Endothelial cell of umbilical vein (primary cell): ENCODE measurements around the gene NFKB1. TPM values are rescaled to one million over a fixed set of nuclear protein-coding genes. Genes with fewer than 3 reads are reported as not detected.

Source experiments
- BruUV-seq: library from RNA; stranded (reverse); fragments of 400-500 nt; replicated peaks from 2 replicates; lab custom pipeline; 2021; lab: Mats Ljungman, UMichigan
- CTCF ChIA-PET: fragments of 300-600, 350-600 bp; sonication (Branson Sonifier 250); formaldehyde crosslinking; loops from one replicate; lab custom pipeline; 2021; ENCODE audit warnings: antibody characterized with exemption, inconsistent platforms; lab: Charles Lee
- POLR2A ChIA-PET: fragments of 300-600, 350-600 bp; sonication (Branson Sonifier 250); formaldehyde crosslinking; loops from one replicate; lab custom pipeline; 2021; ENCODE audit warnings: antibody characterized with exemption, inconsistent platforms; lab: Charles Lee
- DNase-seq: peaks from one replicate; pipeline ENCODE4 v3.0.0-alpha.2; 2011; ENCODE audit warnings: low read depth, low spot score
- FAIRE-seq: peaks from 2 replicates; lab custom pipeline; 2011; peaks lifted over from hg19 to GRCh38; lab: Jason Lieb, UNC
- H2AFZ ChIP-seq: 2 replicates; pipeline ENCODE4 v1.6.0; 2012; ENCODE audit warnings: low read depth, low read length, control low read depth, inconsistent platforms
- H3K27ac ChIP-seq: 2 replicates; pipeline ENCODE4 v1.5.1; 2011; ENCODE audit warnings: low read depth, mild to moderate bottlenecking, control low read depth, low read length, moderate library complexity; ENCODE audit not compliant: insufficient read depth
- H3K27me3 ChIP-seq, 2 experiments: 2 replicates each; pipeline versions ENCODE4 v1.6.0 to v1.6.1; 2011; ENCODE audit warnings: low read length in 2 of 2, mixed read lengths in 1 of 2; ENCODE audit not compliant: control insufficient read depth in 2 of 2, insufficient read depth in 2 of 2
- H3K36me3 ChIP-seq, 2 experiments: 2 replicates in 1 of 2; 3 replicates in 1 of 2; pipeline ENCODE4 v1.5.1; 2011; ENCODE audit warnings: low read length in 2 of 2, mild to moderate bottlenecking in 1 of 2, moderate library complexity in 1 of 2; ENCODE audit not compliant: control insufficient read depth in 2 of 2, insufficient read depth in 2 of 2; ENCODE audit errors: extremely low read depth in 1 of 2
- H3K4me1 ChIP-seq: 3 replicates; pipeline ENCODE4 v1.5.1; 2011; ENCODE audit warnings: mild to moderate bottlenecking, low read length; ENCODE audit not compliant: control insufficient read depth, insufficient read depth; ENCODE audit errors: extremely low read depth
- H3K4me2 ChIP-seq: 2 replicates; pipeline ENCODE4 v1.6.1; 2011; ENCODE audit warnings: low read length, control low read depth, mixed read lengths; ENCODE audit not compliant: insufficient read depth
- H3K4me3 ChIP-seq, 3 experiments: fragments of 200-600 bp in 1 of 3; sonication (generic), shearing (Covaris generic) in 1 of 3; replicated peaks in 1 of 3; 2 replicates each; pipeline ENCODE4 v1.5.1; 2011 to 2016; ENCODE audit warnings: control low read depth in 3 of 3, low read length in 3 of 3, mild to moderate bottlenecking in 2 of 3, inconsistent platforms in 1 of 3, low read depth in 1 of 3, moderate library complexity in 1 of 3; ENCODE audit not compliant: insufficient read depth in 1 of 3
- H3K79me2 ChIP-seq: 2 replicates; pipeline ENCODE4 v1.6.0; 2012; ENCODE audit warnings: low read length, inconsistent platforms; ENCODE audit not compliant: control insufficient read depth, insufficient read depth
- H3K9ac ChIP-seq: replicated peaks from 2 replicates; pipeline ENCODE3; 2011; ENCODE audit warnings: low read length, control low read depth; ENCODE audit not compliant: insufficient read depth; ENCODE audit errors: extremely low read depth
- H3K9me1 ChIP-seq: replicated peaks from 3 replicates; pipeline ENCODE4 v1.6.0; 2011; ENCODE audit warnings: mild to moderate bottlenecking, low read length; ENCODE audit not compliant: control insufficient read depth, insufficient read depth; ENCODE audit errors: extremely low read depth
- H3K9me3 ChIP-seq: replicated peaks from 2 replicates; pipeline ENCODE4 v1.5.1; 2012; ENCODE audit warnings: low read length, inconsistent platforms; ENCODE audit not compliant: control insufficient read depth, insufficient read depth
- H4K20me1 ChIP-seq: replicated peaks from 2 replicates; pipeline ENCODE3; 2011; ENCODE audit warnings: mild to moderate bottlenecking, low read length; ENCODE audit not compliant: control insufficient read depth, insufficient read depth; ENCODE audit errors: extremely low read depth
- CTCF ChIP-seq, 2 donors: IDR thresholded peaks; 1 replicate in 1 of 2; 2 replicates in 1 of 2; pipeline ENCODE4 v1.5.1; 2011; ENCODE audit warnings: low read length in 2 of 2, mild to moderate bottlenecking in 2 of 2, moderate library complexity in 2 of 2, control low read depth in 1 of 2, inconsistent platforms in 1 of 2, low read depth in 1 of 2; ENCODE audit not compliant: insufficient read depth in 1 of 2; ENCODE audit errors: extremely low read depth in 1 of 2
- EZH2 ChIP-seq: IDR thresholded peaks from 2 replicates; pipeline ENCODE4 v1.6.1; 2012; ENCODE audit warnings: borderline replicate concordance, low read depth, mild to moderate bottlenecking, moderate library complexity, low read length, inconsistent platforms; ENCODE audit not compliant: severe bottlenecking
- FOS ChIP-seq: IDR thresholded peaks from 2 replicates; pipeline ENCODE4 v1.6.1; 2011; ENCODE audit warnings: mild to moderate bottlenecking, low read length, moderate library complexity, borderline replicate concordance; ENCODE audit not compliant: insufficient read depth
- GATA2 ChIP-seq: IDR thresholded peaks from 2 replicates; pipeline ENCODE4 v1.7.0; 2011; ENCODE audit warnings: low read depth, mild to moderate bottlenecking, moderate library complexity, mixed read lengths, low read length; ENCODE audit not compliant: insufficient read length, insufficient read depth
- JUN ChIP-seq: IDR thresholded peaks from 2 replicates; pipeline ENCODE4 v1.6.1; 2011; ENCODE audit warnings: borderline replicate concordance, low read depth; ENCODE audit not compliant: insufficient read length, insufficient read depth
- MAX ChIP-seq: IDR thresholded peaks from 2 replicates; pipeline ENCODE4 v1.6.1; 2011; ENCODE audit not compliant: insufficient read depth, insufficient read length
- MYC ChIP-seq: IDR thresholded peaks from one replicate; pipeline ENCODE4 v1.6.1; 2011; ENCODE audit warnings: mild to moderate bottlenecking, low read depth, low read length
- POLR2A ChIP-seq: IDR thresholded peaks from 2 replicates; pipeline ENCODE4 v1.6.1; 2012; ENCODE audit warnings: low read depth, mild to moderate bottlenecking, control low read depth, low read length
- dilution Hi-C: fragments of 300-500 bp; cut with MboI; formaldehyde crosslinking; loops from one replicate; pipeline ENCODE4 v1.15.0; 2019; ENCODE audit warnings: low sequenced_read_pairs; ENCODE audit not compliant: extremely low pct_ligation_motif_present
- intact Hi-C: fragments of 100-400 bp; cut with micrococcal nuclease; formaldehyde crosslinking; loops from one replicate; pipeline ENCODE4 v1.10.0; 2022
- polyA plus RNA-seq, 4 experiments: library from polyadenylated mRNA; depleted of rRNA in 3 of 4; stranded (reverse) in 3 of 4; unstranded in 1 of 4; fragments of >200 nt; gene quantifications; 2 replicates each; pipeline versions ENCODE4 v1.2.1 to v1.2.3, GENCODE V29; 2011 to 2012; ENCODE audit warnings: missing spikeins in 1 of 4
- total RNA-seq: library from RNA; stranded (reverse); gene quantifications from 2 replicates; pipeline ENCODE4 v1.2.3, GENCODE V29; 2021

NFKB1 gene
- total and polyA plus RNA-seq, 2 donors (not counting 3 experiments of a cell fraction or from before 2014, with no cell fraction given): 21.3 to 41.4 TPM

GRCh38 chr4:102469806-102470205 lies 31.4 kb upstream of the NFKB1 start:
- Histone ChIP-seq H3K27me3 (peaks cover 0 to 2% of the 10 kb centered on the region in 2 experiments), H3K27ac (no peak overlapping the region), H2AFZ (no peak overlapping the region), H3K79me2 (no peaks in the 10 kb centered on the region), H3K4me1 (peaks cover 30% of the 10 kb centered on the region), H3K9me1 (no peaks in the 10 kb centered on the region), H3K9me3 (no peaks in the 10 kb centered on the region), H3K9ac (no peak overlapping the region), H4K20me1 (no peaks in the 10 kb centered on the region), H3K36me3 (no peaks in the 10 kb centered on the region), H3K4me2 (peak overlapping the region; percentile 78), H3K4me3 (no peak overlapping the region)
- FAIRE-seq: peak; percentile 59
- POLR2A ChIA-PET: no interaction called here
- no peak for TF ChIP-seq EZH2
- no peak for TF ChIP-seq MYC
- TF ChIP-seq GATA2: no peak
- TF ChIP-seq JUN: no peak
- no peak for TF ChIP-seq CTCF (IDR thresholded peaks at IDR 0.05; ENCODE audit: extremely low read depth in 1 of 2, insufficient read depth in 1 of 2, low read depth in 1 of 2, low read length in 2 of 2)
- TF ChIP-seq FOS: no peak
- TF ChIP-seq MAX: no peak
- no peak for TF ChIP-seq POLR2A
- no TSS peak for BruUV-seq
- intact Hi-C loops: no loop called here
- CTCF ChIA-PET: interaction anchor here (1.0 to 1.4 kb wide), 3 partner anchors 31 to 630 kb away, joined by 3 to 4 read pairs (median 3); partner anchors contain the start of genes BDH2 and NFKB1
- peak; percentile 27 for DNase-seq
- dilution Hi-C loops: no loop called here
